HepG2 (cell line): ENCODE measurements around the gene ATP6V0D1. TPM values are rescaled to one million over a fixed set of nuclear protein-coding genes. Genes with fewer than 3 reads are reported as not detected.

Source experiments
- CEBPZ ChIP-seq: IDR thresholded peaks from 2 replicates; pipeline ENCODE4 v1.6.1; 2012; ENCODE audit warnings: low read length, improper control_type of control experiment
- E2F5 ChIP-seq: sonication (generic); formaldehyde crosslinking; conservative IDR thresholded peaks from 2 replicates; pipeline ENCODE4 v1.4.0; 2020; ENCODE audit warnings: missing genetic modification reagents
- FOXK2 ChIP-seq: fragments of 450-650 bp; IDR thresholded peaks from 2 replicates; pipeline ENCODE4 v1.6.1; 2016
- FOXO1 ChIP-seq: sonication (generic); formaldehyde crosslinking; IDR thresholded peaks from 2 replicates; pipeline ENCODE4 v1.4.0; 2020; ENCODE audit warnings: missing genetic modification reagents
- HNRNPLL ChIP-seq: fragments of 200-400 bp; formaldehyde crosslinking; IDR thresholded peaks from 2 replicates; pipeline ENCODE4 v1.6.1; 2017; ENCODE audit warnings: mild to moderate bottlenecking, low read depth, low read length; ENCODE audit not compliant: poor library complexity, severe bottlenecking
- SNAI1 ChIP-seq: sonication (generic); formaldehyde crosslinking; IDR thresholded peaks from 2 replicates; pipeline ENCODE4 v1.5.0; 2020; ENCODE audit warnings: mild to moderate bottlenecking, missing genetic modification reagents, borderline replicate concordance
- SP4 ChIP-seq: sonication (generic); formaldehyde crosslinking; IDR thresholded peaks from 2 replicates; pipeline ENCODE4 v1.8.1; 2023; ENCODE audit warnings: mild to moderate bottlenecking, missing genetic modification reagents
- TEAD3 ChIP-seq: optimal IDR thresholded peaks from 2 replicates; pipeline ENCODE3; 2016; ENCODE audit warnings: borderline replicate concordance
- TOE1 ChIP-seq: sonication (generic); formaldehyde crosslinking; IDR thresholded peaks from 2 replicates; pipeline ENCODE4 v1.4.0; 2020; ENCODE audit warnings: mild to moderate bottlenecking, missing genetic modification reagents
- ZBTB21 ChIP-seq: sonication (generic); formaldehyde crosslinking; IDR thresholded peaks from 2 replicates; pipeline ENCODE4 v1.4.0; 2020; ENCODE audit warnings: missing genetic modification reagents
- ZFP90 ChIP-seq: sonication (generic); formaldehyde crosslinking; IDR thresholded peaks from 2 replicates; pipeline ENCODE4 v1.8.0; 2022; ENCODE audit warnings: missing genetic modification reagents, mild to moderate bottlenecking, inconsistent platforms, borderline replicate concordance
- ZNF101 ChIP-seq: sonication (generic); formaldehyde crosslinking; IDR thresholded peaks from 2 replicates; pipeline ENCODE4 v1.4.0; 2020; ENCODE audit warnings: mild to moderate bottlenecking, low read depth, missing genetic modification reagents, borderline replicate concordance
- ZNF354B ChIP-seq: sonication (generic); formaldehyde crosslinking; IDR thresholded peaks from 2 replicates; pipeline ENCODE4 v1.8.0; 2022; ENCODE audit warnings: mild to moderate bottlenecking, missing genetic modification reagents
- ZNF512 ChIP-seq: sonication (generic); formaldehyde crosslinking; IDR thresholded peaks from 2 replicates; pipeline ENCODE4 v1.4.0; 2020; ENCODE audit warnings: mild to moderate bottlenecking, missing genetic modification reagents
- polyA plus RNA-seq, 8 experiments: library from polyadenylated mRNA; depleted of rRNA in 3 of 8; stranded (reverse) in 7 of 8; unstranded in 1 of 8; fragments of >200 nt; fragmentation: Illumina TruSeq in 4 of 8; extraction: Trizol in 4 of 8; gene quantifications; 2 replicates each; pipeline versions ENCODE4 v1.2.1 to v1.2.3, GENCODE V29; 2011 to 2016; ENCODE audit warnings: low read depth in 4 of 8, missing spikeins in 1 of 8, mixed read lengths in 1 of 8; ENCODE audit not compliant: insufficient read depth in 1 of 8
- total RNA-seq, 5 experiments: library from RNA; depleted of rRNA; stranded (reverse); fragments of >200 nt; fragmentation: Illumina TruSeq; extraction: Trizol; gene quantifications; 2 replicates each; pipeline ENCODE4 v1.2.3, GENCODE V29; 2016; ENCODE audit warnings: low read depth in 1 of 5
- TF ChIP-seq, protein P1 (sequence below): sonication (generic); formaldehyde crosslinking; IDR thresholded peaks from 2 replicates; pipeline ENCODE4 v1.8.1; 2023; ENCODE audit warnings: mild to moderate bottlenecking, missing genetic modification reagents
- TF ChIP-seq, protein P2 (sequence below): sonication (generic); formaldehyde crosslinking; IDR thresholded peaks from 2 replicates; pipeline ENCODE4 v1.5.0; 2020; ENCODE audit warnings: missing genetic modification reagents
- TF ChIP-seq, protein P3 (sequence below): sonication (generic); formaldehyde crosslinking; IDR thresholded peaks from 2 replicates; pipeline ENCODE4 v1.5.0; 2020; ENCODE audit warnings: mild to moderate bottlenecking, missing genetic modification reagents, borderline replicate concordance
- TF ChIP-seq, protein P4 (sequence below): sonication (generic); formaldehyde crosslinking; IDR thresholded peaks from 2 replicates; pipeline ENCODE4 v1.5.0; 2020; ENCODE audit warnings: missing genetic modification reagents, mild to moderate bottlenecking, borderline replicate concordance

Gene ATP6V0D1
- total and polyA plus RNA-seq, 2 of the 13 experiments (the other 11 are each of a cell fraction or from before 2014, with no cell fraction given) = 51.1 to 61.3 TPM

DNA sequence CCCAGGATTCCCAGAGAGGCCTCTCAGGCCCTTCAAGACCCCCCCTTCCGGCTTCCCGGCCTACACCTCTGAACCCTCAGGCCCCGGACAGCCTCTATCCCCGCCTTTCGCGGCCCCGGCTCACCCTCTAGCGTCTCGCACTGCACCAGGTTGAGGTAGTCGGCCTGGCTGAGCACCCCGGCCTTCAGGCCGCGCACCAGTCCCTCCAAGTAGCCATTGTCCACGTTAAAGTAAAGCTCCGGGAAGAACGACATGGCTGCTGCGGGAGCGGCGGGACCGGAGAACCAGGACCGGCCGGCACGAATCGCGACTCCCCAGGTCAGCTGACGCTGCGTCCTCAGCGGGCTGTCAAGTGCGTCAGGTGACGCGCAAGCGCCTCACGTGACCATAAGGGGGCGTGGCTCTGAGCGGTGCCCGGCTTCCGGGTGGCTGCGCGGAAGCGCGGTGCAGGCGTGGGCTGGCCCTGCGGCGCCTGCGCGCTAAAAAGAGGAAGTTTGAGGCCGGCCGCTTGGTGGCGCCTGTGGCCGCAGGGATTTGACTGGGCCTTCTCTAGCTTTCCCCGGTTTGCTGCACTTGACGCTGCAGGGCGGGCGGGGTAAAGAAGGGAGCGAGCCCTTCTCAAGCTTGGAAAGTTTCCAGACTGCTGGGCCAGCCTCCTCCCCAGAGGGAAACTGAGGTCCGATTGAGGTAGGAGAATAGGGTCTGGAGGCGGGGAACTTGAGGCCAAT lies at the start of gene ATP6V0D1 (continued):
- TF ChIP-seq CEBPZ (no peak), E2F5 (no peak), SP4 (peak; percentile 94), FOXO1 (peak; percentile 45), ZNF354B (CRISPR knock-in tag) (0 out of 2 replicates have a peak, but pooled peaks have one; percentile 90), FOXK2 (peak; percentile 57; the same call in 1 of the 2 replicates), ZNF101 (CRISPR knock-in tag) (no peak), TOE1 (CRISPR knock-in tag) (peak; percentile 79; the same call in 1 of the 2 replicates), TEAD3 (CRISPR knock-in tag) (peak; percentile 79), HNRNPLL (peak; percentile 80), ZBTB21 (0 out of 2 replicates have a peak, but pooled peaks have one; percentile 14), ZFP90 (CRISPR knock-in tag) (peak; percentile 48; the same call in 1 of the 2 replicates), ZNF512 (CRISPR knock-in tag) (peak; percentile 69; the same call in 1 of the 2 replicates), SNAI1 (CRISPR knock-in tag) (no peak; the same call in 1 of the 2 replicates)
- TF ChIP-seq, protein P1, sequence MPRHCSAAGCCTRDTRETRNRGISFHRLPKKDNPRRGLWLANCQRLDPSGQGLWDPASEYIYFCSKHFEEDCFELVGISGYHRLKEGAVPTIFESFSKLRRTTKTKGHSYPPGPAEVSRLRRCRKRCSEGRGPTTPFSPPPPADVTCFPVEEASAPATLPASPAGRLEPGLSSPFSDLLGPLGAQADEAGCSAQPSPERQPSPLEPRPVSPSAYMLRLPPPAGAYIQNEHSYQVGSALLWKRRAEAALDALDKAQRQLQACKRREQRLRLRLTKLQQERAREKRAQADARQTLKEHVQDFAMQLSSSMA (CRISPR knock-in tag) = peak; percentile 66; the same call in 1 of the 2 replicates
- TF ChIP-seq, protein P2, sequence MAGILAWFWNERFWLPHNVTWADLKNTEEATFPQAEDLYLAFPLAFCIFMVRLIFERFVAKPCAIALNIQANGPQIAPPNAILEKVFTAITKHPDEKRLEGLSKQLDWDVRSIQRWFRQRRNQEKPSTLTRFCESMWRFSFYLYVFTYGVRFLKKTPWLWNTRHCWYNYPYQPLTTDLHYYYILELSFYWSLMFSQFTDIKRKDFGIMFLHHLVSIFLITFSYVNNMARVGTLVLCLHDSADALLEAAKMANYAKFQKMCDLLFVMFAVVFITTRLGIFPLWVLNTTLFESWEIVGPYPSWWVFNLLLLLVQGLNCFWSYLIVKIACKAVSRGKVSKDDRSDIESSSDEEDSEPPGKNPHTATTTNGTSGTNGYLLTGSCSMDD (CRISPR knock-in tag) = peak; percentile 78; the same call in 1 of the 2 replicates
- TF ChIP-seq, protein P3, sequence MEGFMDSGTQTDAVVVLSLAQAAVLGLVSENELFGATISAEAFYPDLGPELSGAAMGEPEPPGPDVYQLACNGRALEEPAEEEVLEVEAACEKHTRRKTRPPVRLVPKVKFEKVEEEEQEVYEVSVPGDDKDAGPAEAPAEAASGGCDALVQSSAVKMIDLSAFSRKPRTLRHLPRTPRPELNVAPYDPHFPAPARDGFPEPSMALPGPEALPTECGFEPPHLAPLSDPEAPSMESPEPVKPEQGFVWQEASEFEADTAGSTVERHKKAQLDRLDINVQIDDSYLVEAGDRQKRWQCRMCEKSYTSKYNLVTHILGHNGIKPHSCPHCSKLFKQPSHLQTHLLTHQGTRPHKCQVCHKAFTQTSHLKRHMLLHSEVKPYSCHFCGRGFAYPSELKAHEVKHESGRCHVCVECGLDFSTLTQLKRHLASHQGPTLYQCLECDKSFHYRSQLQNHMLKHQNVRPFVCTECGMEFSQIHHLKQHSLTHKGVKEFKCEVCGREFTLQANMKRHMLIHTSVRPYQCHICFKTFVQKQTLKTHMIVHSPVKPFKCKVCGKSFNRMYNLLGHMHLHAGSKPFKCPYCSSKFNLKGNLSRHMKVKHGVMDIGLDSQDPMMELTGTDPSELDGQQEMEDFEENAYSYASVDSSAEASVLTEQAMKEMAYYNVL = no peak
- TF ChIP-seq, protein P4, sequence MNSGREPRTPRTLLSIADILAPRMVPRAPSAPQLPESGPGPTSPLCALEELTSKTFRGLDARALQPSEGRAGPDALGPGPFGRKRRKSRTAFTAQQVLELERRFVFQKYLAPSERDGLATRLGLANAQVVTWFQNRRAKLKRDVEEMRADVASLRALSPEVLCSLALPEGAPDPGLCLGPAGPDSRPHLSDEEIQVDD (CRISPR knock-in tag) = no peak
